MM.1S (cell line): Measurements from ENCODE around the gene PHF24.
A peak's percentile ranks its signal among the peaks of the same experiment; 100 is the strongest.

Experiments used
- DNase-seq: peaks from one replicate; pipeline ENCODE4 v3.0.0-alpha.2; 2015
- H2AFZ ChIP-seq: fragments of 300-600 bp; sonication (generic); 2 replicates; pipeline ENCODE4 v1.6.0; 2016; ENCODE audit warnings: antibody characterized with exemption, low read length
- H3F3A ChIP-seq: fragments of 300-600 bp; sonication (generic); 2 replicates; pipeline ENCODE4 v1.6.1; 2016; ENCODE audit warnings: mild to moderate bottlenecking, antibody characterized with exemption, low read length, moderate library complexity, mixed read lengths; ENCODE audit not compliant: insufficient read depth
- H3K27ac ChIP-seq: fragments of 300-600 bp; sonication (generic); 2 replicates; pipeline ENCODE4 v1.5.1; 2016; ENCODE audit warnings: mild to moderate bottlenecking, low read length
- H3K27me3 ChIP-seq: fragments of 300-600 bp; sonication (generic); replicated peaks from 2 replicates; pipeline ENCODE4 v1.6.0; 2016; ENCODE audit warnings: low read length; ENCODE audit not compliant: insufficient read depth
- H3K36me3 ChIP-seq: fragments of 300-600 bp; sonication (generic); replicated peaks from 2 replicates; pipeline ENCODE4 v1.6.1; 2016; ENCODE audit warnings: mild to moderate bottlenecking, low read length, mixed read lengths; ENCODE audit not compliant: insufficient read depth
- H3K4me1 ChIP-seq: fragments of 300-600 bp; sonication (generic); 2 replicates; pipeline ENCODE4 v1.6.1; 2016; ENCODE audit warnings: low read length, mixed read lengths
- H3K4me2 ChIP-seq: fragments of 300-600 bp; sonication (generic); 2 replicates; pipeline ENCODE4 v1.6.0; 2016; ENCODE audit warnings: low read depth, low read length
- H3K4me3 ChIP-seq: fragments of 300-600 bp; sonication (generic); 2 replicates; pipeline ENCODE4 v1.5.1; 2016; ENCODE audit warnings: low read length, mixed read lengths
- H3K79me2 ChIP-seq: fragments of 300-600 bp; sonication (generic); 2 replicates; pipeline ENCODE4 v1.6.1; 2016; ENCODE audit warnings: mixed run types, low read length, mixed read lengths
- H3K9ac ChIP-seq: fragments of 300-600 bp; sonication (generic); 2 replicates; pipeline ENCODE4 v1.6.1; 2016; ENCODE audit warnings: low read length, mixed read lengths
- H3K9me2 ChIP-seq: fragments of 300-600 bp; sonication (generic); replicated peaks from 2 replicates; pipeline ENCODE4 v1.6.1; 2016; ENCODE audit warnings: mild to moderate bottlenecking, low read length, mixed read lengths; ENCODE audit not compliant: insufficient read depth
- H3K9me3 ChIP-seq: fragments of 300-600 bp; sonication (generic); replicated peaks from 2 replicates; pipeline ENCODE4 v1.6.1; 2016; ENCODE audit warnings: mild to moderate bottlenecking, low read length, mixed read lengths; ENCODE audit not compliant: insufficient read depth
- H4K20me1 ChIP-seq: fragments of 300-600 bp; sonication (generic); 2 replicates; pipeline ENCODE4 v1.6.1; 2016; ENCODE audit warnings: mild to moderate bottlenecking, low read length, moderate library complexity, mixed read lengths; ENCODE audit not compliant: insufficient read depth
- EZH2 ChIP-seq: fragments of 300-600 bp; sonication (generic); optimal IDR thresholded peaks from 2 replicates; pipeline ENCODE3; 2017; ENCODE audit warnings: low read depth, mild to moderate bottlenecking, antibody characterized with exemption, low read length, mixed read lengths
- EZH2phosphoT487 ChIP-seq: fragments of 300-600 bp; sonication (generic); IDR thresholded peaks from 2 replicates; pipeline ENCODE4 v1.6.1; 2018; ENCODE audit warnings: antibody characterized with exemption, low read length
- TF ChIP-seq, protein P1 (sequence below): fragments of 300-600 bp; sonication (generic); IDR thresholded peaks from 2 replicates; pipeline ENCODE4 v1.5.1; 2016; ENCODE audit warnings: antibody characterized with exemption, low read length, mixed read lengths

The PHF24 gene

DNA sequence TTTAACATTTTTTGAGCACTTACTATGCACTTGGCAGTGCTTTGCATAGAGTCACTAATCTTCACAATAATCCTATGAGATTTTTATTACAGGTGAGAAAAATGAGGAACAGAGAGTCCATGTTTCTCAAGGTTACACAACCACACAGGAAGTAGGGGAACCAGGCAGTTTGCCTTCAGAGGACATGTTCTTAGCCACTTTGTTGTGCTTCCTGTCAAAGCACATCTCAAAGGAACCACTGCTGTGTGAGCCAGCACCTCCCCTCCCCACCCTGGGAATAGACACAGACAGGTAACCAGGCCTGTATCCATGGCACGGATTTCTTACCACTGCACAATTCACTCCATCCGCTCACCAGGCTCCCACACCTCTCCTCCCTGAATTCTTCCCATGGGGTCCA lies 25.1 kb downstream of the PHF24 start:
- peak; percentile 31 for DNase-seq
- H3K4me2 ChIP-seq: 0 out of 2 replicates have a peak overlapping the region, but pooled peaks have one; percentile 2
- no peak overlapping the region for H3K4me3 ChIP-seq
- no peaks in the 10 kb centered on the region for H3K79me2 ChIP-seq
- no peaks in the 10 kb centered on the region for H3K9me3 ChIP-seq
- no peak overlapping the region for H3K27ac ChIP-seq
- H4K20me1 ChIP-seq: no peaks in the 10 kb centered on the region
- H3K27me3 ChIP-seq: no peaks in the 10 kb centered on the region
- H2AFZ ChIP-seq: no peak overlapping the region
- no peaks in the 10 kb centered on the region for H3K9me2 ChIP-seq
- peaks cover 5% of the 10 kb centered on the region; the same call in 1 of the 2 replicates for H3K4me1 ChIP-seq
- H3K36me3 ChIP-seq: no peaks in the 10 kb centered on the region
- no peaks in the 10 kb centered on the region for H3F3A ChIP-seq
- no peak for TF ChIP-seq EZH2phosphoT487
- no peak for TF ChIP-seq EZH2
- TF ChIP-seq, protein P1, sequence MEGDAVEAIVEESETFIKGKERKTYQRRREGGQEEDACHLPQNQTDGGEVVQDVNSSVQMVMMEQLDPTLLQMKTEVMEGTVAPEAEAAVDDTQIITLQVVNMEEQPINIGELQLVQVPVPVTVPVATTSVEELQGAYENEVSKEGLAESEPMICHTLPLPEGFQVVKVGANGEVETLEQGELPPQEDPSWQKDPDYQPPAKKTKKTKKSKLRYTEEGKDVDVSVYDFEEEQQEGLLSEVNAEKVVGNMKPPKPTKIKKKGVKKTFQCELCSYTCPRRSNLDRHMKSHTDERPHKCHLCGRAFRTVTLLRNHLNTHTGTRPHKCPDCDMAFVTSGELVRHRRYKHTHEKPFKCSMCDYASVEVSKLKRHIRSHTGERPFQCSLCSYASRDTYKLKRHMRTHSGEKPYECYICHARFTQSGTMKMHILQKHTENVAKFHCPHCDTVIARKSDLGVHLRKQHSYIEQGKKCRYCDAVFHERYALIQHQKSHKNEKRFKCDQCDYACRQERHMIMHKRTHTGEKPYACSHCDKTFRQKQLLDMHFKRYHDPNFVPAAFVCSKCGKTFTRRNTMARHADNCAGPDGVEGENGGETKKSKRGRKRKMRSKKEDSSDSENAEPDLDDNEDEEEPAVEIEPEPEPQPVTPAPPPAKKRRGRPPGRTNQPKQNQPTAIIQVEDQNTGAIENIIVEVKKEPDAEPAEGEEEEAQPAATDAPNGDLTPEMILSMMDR: no peak
- H3K9ac ChIP-seq: no peak overlapping the region

DNA sequence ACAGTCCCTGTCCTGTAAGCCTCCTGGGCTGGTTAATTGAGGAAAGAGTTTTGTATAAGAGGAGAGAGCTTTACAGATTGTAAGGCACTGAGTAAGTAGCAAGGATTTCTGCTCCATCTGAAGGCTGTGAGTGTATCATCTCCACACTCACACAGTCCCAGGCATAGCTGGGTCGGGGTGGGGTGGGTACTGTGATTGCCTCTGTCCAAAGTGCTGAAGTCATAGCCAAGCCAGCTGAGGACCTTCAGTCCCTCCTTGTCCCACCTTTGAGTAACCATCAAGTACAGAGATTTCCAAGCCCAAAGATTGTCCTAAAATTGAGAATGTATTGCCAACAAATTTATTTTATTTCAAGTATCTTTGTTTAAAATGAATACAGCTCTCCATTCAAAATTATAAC lies 26.0 kb downstream of the PHF24 start:
- Histone ChIP-seq H3K4me3 (no peak overlapping the region), H3K4me2 (no peak overlapping the region), H3K9me3 (no peaks in the 10 kb centered on the region), H3K9ac (no peak overlapping the region), H3K79me2 (no peaks in the 10 kb centered on the region), H3K9me2 (no peaks in the 10 kb centered on the region), H3F3A (no peaks in the 10 kb centered on the region), H3K27me3 (no peaks in the 10 kb centered on the region), H3K36me3 (no peaks in the 10 kb centered on the region), H4K20me1 (no peaks in the 10 kb centered on the region), H2AFZ (no peak overlapping the region), H3K4me1 (peaks cover 5% of the 10 kb centered on the region; the same call in 1 of the 2 replicates), H3K27ac (no peak overlapping the region)
- TF ChIP-seq EZH2phosphoT487 (no peak), EZH2 (no peak)
- TF ChIP-seq, protein P1: no peak
- DNase-seq: peak; percentile 36

DNA sequence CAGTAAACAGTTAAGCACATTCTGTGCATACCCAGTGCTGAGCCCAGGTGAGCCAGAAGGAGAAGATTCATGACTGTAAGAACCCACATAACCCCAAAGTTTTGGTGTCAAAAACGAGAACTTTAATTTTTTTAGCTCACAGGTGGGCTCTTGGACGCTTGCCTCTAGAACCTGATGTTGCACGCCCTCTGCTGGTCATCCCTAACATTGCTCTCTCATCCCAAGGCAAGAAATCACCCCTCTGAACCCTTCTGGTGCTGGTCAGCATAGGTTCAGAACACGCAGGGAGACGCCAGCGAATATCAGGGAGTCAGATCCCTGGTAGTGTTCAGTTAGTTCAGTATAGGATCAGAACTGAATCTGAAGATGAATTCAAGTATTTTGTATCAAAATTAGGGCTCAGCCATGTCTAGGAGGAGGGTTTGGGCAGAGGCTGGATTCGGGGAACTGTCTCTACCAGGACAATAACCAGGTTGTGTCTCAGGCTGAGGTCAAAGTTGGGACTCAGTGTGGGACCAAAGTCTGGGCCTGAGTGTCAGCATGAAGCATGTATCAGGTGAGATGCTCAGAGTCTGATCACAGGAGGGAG lies 27.3 kb downstream of the PHF24 start:
- H3K9ac ChIP-seq: no peak overlapping the region
- no peak overlapping the region for H3K4me2 ChIP-seq
- no peak overlapping the region for H3K4me3 ChIP-seq
- no peaks in the 10 kb centered on the region for H3K9me2 ChIP-seq
- peak; percentile 65 for DNase-seq
- H3K27ac ChIP-seq: no peak overlapping the region
- no peaks in the 10 kb centered on the region for H3K36me3 ChIP-seq
- no peak overlapping the region for H2AFZ ChIP-seq
- TF ChIP-seq EZH2phosphoT487 (no peak), EZH2 (no peak)
- TF ChIP-seq, protein P1: peak; percentile 90
- H3K27me3 ChIP-seq: 0 out of 2 replicates have a peak, but pooled peaks cover 2% of the 10 kb centered on the region
- H3K4me1 ChIP-seq: peaks cover 5% of the 10 kb centered on the region; the same call in 1 of the 2 replicates
- H3K79me2 ChIP-seq: no peaks in the 10 kb centered on the region
- H3F3A ChIP-seq: peaks cover 3% of the 10 kb centered on the region; the same call in 1 of the 2 replicates
- H4K20me1 ChIP-seq: no peaks in the 10 kb centered on the region
- H3K9me3 ChIP-seq: no peaks in the 10 kb centered on the region
